HL-60/S4 treated with phorbol 12-myristate 13-acetate at 8.2 ng/mL for 4 days and 3 days (cell line): Measurements from ENCODE around the gene UBXN2A.
"Not testable (repeated sequence)": the region's sequence is repeated elsewhere in the genome, so short reads cannot be mapped to it uniquely, and the experiment has no call there.

Experiments used
- in situ Hi-C: fragments of 300-500 bp; cut with MboI; formaldehyde crosslinking; loops from 2 replicates; pipeline ENCODE4 v1.15.0; 2022; ENCODE audit warnings: low sequenced_read_pairs

UBXN2A gene

DNA sequence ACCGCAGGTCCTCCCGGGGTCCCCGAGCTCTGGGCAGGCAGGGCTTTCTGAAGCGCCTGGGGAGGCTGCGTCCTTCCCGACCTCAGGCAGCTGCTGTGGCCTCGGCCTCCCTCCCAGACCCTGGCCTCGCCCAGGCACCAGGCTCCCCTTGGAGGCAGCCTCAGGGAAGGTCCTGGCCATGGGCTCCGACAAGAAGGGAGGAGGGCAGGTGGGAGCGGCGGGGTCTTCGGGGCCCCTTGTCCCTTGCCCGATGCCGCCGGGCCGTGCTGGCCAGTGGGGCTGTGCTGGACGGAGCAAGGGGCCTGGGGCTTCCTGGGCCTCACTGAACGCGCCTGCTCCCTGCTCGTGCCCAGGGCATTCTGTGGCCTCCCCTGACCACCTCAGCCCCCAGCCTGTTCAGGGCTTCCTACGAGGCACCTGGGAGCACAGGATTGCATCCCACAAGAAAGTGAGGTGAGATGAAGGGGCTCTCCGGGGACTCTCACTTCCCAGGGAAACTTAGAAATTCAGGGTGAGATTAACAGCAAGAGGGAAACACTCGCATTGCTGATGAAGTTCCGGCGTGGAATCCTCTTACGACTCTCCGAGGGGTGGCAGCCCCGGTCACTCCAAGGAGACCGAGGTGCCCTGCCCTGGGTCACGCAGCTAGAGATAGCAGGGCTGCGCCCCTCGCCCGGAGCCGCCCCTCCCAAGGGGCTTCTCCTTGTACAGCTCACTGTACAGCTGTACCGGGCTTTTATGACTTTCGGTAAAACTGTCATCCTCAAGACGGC lies 70.4 kb downstream of the UBXN2A start:
- in situ Hi-C loops, result no loop called here

DNA sequence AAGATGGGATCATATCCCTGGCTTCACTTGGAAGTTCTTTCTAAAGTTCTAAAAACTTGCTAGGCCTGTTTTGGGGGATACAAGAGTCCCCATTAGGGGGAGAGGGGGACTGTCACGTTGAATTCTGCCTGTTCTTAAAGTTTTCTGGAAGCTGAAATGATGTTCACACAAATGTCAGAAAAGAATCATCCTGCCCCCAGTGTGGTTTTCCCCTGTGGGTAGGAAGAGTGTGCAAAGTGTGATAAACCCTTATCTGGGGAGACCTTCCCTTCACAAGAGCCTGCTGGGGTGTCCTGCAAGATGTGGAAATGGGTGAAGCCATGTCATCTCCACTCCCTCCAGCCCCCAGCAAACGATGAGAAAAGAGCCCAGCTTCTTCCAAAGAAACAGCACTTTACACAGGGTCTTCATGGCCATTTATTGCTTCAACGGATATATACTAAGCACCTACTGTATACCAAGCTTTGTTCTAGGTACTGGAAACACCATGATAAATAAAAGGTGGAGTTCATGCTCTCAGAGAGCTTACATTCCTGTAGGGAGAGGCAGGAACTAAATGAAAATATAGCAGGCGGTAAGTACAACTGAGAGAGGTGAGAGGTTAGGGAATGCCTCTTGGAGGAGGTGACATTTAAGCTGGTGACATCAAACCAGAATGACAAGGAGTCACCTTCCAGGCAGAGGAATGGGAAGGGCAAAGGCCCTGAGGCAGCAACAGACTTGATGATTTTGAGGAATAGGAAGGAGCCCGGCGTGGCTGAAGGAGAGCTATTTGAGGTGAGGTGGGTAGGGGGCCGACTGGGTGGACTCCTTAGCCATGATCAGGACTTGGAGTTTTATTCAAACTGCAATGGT lies 71.2 kb downstream of the UBXN2A start:
- in situ Hi-C loops, result no loop called here

DNA sequence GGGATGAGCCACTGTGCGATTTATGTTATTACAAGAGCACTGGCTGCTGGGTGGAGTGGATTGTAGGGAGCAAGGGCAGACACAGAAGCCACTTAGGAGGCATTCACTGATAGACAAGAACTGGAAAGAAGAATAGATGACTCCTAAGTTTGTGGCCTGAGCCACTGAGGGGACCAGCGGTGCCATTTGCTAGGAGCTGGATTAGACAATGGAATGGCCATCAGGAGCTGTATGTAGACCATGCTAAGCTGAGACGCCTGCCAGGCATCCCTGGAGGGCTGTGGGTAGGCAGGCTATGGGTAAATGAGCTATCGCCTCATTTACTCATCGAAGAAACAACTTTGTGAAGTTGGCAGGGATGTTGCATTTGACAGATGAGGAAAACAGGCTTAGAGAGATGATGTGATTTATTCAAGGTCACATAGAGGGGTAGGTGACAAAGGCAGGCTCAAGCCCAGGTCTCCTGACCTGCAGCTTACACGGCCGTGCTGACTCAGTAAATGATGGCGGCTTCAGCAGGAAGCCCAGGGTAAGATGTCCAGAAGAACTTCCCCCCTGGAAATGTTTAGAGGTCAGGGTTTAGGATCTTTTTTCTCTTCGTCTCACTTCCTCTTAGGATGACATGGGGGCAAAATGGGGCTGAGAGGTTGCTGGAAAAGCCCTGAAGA lies 72.4 kb downstream of the UBXN2A start:
- in situ Hi-C loops, result no loop called here

- in situ Hi-C loops, result not testable (repeated sequence)
Observed at GRCh38 chr2:24014902-24015301, 74.6 kb downstream of the UBXN2A start.

DNA sequence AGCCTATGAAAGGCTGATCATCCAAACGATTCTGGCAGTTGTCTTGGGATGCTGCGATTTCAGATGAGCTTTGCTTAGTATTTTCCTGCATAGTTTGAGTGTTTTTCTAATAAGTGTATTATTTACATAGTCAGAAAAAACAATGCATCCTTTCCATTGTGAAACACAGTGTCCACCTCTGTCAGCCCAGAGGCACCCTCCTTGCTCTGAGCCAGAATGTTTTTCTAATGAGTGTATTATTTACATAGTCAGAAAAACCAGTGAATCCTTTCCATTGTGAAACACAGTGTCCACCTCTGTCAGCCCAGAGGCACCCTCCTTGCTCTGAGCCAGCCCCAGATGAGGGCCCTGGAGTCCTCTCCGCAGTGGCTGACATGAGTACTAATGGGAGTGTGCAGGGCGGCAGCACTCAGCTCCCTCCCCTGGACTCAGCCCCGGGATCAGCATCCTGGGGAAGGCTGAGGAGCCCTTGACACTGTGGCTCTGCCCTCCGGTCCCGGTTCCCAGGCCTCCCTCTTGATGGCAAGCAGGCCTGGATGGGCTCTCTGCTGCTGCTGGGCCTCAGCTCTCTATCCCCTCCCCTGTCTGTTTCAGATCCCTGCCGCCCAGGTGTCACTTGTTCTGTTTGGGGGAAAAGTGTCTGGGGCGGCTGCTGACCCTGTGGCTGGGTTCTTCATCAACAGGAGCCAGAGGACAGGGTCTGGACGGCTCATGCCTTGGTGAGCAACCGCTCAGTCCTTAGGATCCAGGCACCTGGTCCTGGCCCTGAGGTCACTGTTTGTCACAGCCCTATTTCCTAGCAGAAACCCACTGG lies 75.5 kb downstream of the UBXN2A start:
- in situ Hi-C loops, result no loop called here

GRCh38 chr2:24016376-24016761 lies 76.1 kb downstream of the UBXN2A start:
- in situ Hi-C loops, result no loop called here

DNA sequence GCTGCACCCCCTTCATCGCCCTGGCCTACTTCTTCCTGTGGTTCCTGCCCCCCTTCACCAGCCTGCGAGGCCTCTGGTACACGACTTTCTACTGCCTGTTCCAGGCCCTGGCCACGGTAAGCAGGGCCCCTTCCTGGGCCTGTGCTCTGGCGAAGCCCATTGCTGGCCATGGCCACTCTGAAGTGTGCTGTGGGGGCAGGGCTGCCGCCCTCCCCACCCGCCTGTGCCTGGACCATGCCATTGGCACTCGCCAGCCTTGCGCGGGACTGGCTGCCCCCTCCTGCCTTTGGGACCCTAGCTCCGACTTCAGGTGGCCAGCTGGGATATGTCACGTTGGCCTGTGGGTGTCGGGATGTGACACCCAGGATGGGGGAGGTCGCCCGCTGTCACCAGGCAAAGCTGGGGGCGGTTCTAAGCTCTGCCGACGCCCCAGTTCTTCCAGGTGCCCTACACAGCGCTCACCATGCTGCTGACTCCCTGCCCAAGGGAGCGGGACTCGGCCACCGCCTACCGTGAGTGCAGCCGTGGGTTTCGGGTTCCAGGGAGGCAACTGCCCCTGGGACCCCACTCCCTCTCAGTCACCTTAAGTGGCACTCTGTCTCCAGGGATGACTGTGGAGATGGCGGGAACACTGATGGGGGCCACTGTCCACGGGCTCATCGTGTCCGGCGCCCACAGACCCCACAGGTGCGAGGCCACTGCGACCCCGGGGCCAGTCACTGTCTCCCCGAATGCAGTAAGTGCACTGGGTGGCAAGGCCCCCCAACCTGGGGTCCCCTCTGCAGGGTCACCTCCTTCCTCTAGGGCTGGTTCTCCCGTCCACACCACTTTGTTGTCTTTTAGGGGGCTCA lies 76.8 kb downstream of the UBXN2A start:
- in situ Hi-C loops, result no loop called here

- in situ Hi-C loops, result no loop called here
Observed at GRCh38 chr2:24017711-24018110, 77.4 kb downstream of the UBXN2A start.

GRCh38 chr2:24018241-24018640 lies 78.0 kb downstream of the UBXN2A start:
- in situ Hi-C loops, result no loop called here

DNA sequence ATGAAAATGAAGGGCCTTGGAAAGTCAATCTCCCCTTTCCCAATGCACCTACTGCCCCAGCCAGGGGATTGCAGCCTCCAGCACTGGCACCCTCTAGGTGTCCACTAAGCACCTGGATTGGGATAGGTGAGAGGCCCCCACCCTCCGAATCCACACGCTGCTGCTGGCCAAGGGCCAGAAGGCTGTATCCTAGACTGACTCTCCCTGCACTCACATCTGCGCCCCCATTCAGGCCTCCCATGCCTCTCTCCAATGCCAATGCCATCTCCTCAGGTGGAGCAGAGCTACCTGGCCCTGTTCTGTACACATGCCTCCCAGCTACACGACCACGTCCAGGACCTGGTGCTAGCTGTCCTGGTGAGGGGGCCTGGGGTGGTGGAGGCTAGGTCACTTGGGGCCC lies 79.5 kb downstream of the UBXN2A start:
- in situ Hi-C loops, result no loop called here

GRCh38 chr2:24020244-24020643 lies 80.0 kb downstream of the UBXN2A start:
- in situ Hi-C loops, result no loop called here

- in situ Hi-C loops, result no loop called here
Observed at GRCh38 chr2:24021122-24021998, 81.1 kb downstream of the UBXN2A start.

DNA sequence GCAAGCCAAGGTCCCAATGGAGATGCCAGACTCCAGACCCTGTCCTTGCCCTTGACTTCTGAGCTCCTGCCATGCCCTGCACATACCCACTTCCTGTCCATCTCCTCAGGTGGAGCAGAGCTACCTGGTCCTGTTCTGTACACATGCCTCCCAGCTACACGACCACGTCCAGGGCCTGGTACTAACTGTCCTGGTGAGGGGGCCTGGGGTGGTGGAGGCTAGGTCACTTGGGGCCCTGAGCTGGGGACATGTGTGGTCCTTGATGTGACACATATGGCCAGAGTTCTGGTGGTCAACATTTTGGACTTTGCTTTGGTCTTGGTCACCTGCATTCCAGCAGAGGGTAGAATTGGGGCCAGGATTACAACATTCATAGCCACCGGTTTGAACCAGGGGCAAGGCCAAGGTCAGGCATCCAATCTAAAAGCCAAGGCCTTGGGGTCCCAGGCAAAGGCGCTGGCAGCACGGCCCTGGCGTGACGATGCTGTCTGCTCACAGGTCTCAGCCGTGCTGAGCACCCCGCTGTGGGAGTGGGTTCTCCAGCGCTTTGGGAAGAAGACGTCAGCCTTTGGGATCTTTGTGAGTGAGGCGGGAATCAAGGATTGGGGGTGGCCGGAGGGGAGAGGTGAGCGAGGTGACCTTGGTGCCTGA lies 82.2 kb downstream of the UBXN2A start:
- in situ Hi-C loops, result no loop called here

DNA sequence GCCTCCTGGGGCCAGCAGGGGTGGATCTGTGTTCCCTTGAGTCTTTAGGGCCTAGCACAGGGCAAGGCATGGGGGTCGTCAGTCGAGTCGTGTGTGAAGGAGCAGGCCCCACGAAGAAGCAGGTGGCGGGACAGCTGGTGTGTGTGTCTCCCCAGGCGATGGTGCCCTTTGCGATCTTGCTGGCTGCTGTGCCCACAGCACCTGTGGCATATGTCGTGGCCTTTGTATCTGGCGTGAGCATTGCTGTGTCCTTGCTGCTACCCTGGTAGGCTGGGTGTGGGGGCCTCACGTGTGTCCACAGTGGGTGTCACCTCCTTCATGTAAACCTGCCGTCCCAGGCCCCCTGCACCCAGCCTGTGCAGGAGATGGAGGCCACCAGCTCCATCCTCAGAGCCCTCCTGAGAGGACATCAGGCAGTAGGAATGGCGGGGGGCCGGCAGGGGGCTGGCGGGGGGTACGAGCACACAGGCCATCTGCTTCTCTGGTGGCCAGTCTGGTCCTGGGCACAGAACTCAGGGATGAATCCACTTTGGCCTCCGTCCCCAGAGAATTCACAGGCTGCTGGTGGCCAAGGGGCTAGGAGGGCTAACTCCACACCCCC lies 82.8 kb downstream of the UBXN2A start:
- in situ Hi-C loops, result no loop called here

GRCh38 chr2:24024018-24024417 lies 83.8 kb downstream of the UBXN2A start:
- in situ Hi-C loops, result no loop called here

- in situ Hi-C loops, result no loop called here
Observed at GRCh38 chr2:24024996-24025663, 84.9 kb downstream of the UBXN2A start.

DNA sequence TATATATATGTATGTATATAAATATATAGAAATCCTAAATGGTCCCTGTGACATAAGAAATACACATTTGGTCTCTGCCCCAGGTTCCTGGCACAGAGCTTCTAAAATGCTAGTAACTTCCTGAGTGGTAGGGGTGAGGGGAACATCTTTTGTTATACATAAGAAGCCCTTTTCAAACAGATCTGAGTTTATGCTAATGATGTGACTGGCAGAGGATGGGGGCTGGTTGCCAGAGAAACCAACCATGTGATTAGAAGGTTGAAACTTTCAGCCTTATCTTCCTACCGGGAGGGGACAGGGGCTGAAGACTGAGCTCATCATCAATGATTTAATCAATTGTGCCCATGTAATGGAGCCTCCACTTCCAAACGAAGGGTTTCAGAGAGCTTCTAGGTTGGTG lies 86.0 kb downstream of the UBXN2A start:
- in situ Hi-C loops, result no loop called here
